Measurements from ENCODE around the gene NEGR1.

GRCh38 chr1:71836904-71837303 is 445.4 kb downstream of the NEGR1 start:
- TF ChIP-seq, protein P1, sequence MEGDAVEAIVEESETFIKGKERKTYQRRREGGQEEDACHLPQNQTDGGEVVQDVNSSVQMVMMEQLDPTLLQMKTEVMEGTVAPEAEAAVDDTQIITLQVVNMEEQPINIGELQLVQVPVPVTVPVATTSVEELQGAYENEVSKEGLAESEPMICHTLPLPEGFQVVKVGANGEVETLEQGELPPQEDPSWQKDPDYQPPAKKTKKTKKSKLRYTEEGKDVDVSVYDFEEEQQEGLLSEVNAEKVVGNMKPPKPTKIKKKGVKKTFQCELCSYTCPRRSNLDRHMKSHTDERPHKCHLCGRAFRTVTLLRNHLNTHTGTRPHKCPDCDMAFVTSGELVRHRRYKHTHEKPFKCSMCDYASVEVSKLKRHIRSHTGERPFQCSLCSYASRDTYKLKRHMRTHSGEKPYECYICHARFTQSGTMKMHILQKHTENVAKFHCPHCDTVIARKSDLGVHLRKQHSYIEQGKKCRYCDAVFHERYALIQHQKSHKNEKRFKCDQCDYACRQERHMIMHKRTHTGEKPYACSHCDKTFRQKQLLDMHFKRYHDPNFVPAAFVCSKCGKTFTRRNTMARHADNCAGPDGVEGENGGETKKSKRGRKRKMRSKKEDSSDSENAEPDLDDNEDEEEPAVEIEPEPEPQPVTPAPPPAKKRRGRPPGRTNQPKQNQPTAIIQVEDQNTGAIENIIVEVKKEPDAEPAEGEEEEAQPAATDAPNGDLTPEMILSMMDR (conservative IDR thresholded peaks at IDR 0.05; ENCODE audit: low read depth in 2 of 2) = no peak
- no peak for TF ChIP-seq REST (IDR thresholded peaks at IDR 0.05; ENCODE audit: unreplicated experiment)
- no peak for TF ChIP-seq NANOG (IDR thresholded peaks at IDR 0.05; ENCODE audit: borderline replicate concordance)
- TF ChIP-seq ZNF331 (CRISPR knock-in tag; IDR thresholded peaks at IDR 0.05; ENCODE audit: low read depth) = no peak
- no peak for TF ChIP-seq POLR2AphosphoS5 (IDR thresholded peaks at IDR 0.05; ENCODE audit: low read depth)
- no peak for TF ChIP-seq EZH2phosphoT487 (IDR thresholded peaks at IDR 0.05; ENCODE audit: unreplicated experiment)
- no peak for TF ChIP-seq EZH2 (IDR thresholded peaks at IDR 0.05; ENCODE audit: low read depth, unreplicated experiment)
- TF ChIP-seq JUNB (IDR thresholded peaks at IDR 0.05; ENCODE audit: unreplicated experiment) = no peak
- TF ChIP-seq CREB1 (CRISPR knock-in tag; IDR thresholded peaks at IDR 0.05; ENCODE audit: low read depth) = no peak
- TF ChIP-seq ZNF462 (CRISPR knock-in tag; IDR thresholded peaks at IDR 0.05) = no peak
- TF ChIP-seq STAT1 (IDR thresholded peaks at IDR 0.05; ENCODE audit: unreplicated experiment) = no peak
- TF ChIP-seq ETS1 (IDR thresholded peaks at IDR 0.05) = no peak

Measured in GM23338 (cell line).